GM12873 (cell line): Measurements from ENCODE around the gene KCTD16.

ENCODE experiments used
- TF ChIP-seq, protein P1 (sequence below): IDR thresholded peaks from 2 replicates; pipeline ENCODE4 v1.5.1; 2012; ENCODE audit warnings: low read depth, mild to moderate bottlenecking, moderate library complexity, low read length, control low read depth; ENCODE audit not compliant: insufficient read depth; ENCODE audit errors: missing control alignments

KCTD16 gene

DNA sequence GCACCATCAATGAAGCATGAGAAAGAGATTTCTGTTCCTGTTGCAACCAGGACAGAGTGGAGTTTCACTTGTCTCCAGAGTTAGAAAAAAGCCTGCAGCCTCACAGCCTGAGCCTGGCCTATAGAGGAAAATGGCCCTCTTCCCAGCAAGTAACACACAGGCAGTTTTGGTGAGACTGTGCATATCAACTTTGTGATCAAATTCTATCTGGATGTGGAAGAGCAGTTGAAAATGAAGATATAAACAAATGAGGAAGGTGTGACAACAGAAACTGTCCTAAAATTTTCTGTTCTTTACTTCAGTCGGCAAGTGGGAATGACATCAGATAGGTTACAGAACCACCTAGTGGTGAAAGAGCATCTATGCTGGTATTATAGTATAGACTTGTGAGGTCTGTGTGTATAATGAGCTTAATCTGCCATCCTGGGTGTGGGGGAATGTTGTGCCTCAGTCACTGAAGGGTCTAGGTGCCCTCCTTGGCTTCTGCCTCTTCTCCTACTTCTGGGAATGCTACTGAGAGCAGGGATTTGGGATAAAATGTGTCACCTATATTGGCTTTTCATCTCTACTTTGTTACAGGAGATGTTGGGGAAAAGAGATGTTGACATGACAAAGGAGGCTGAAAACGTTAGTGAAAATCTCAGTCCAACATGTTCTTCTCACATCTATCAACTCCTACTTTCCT lies 28.4 kb upstream of the KCTD16 start:
- TF ChIP-seq, protein P1, sequence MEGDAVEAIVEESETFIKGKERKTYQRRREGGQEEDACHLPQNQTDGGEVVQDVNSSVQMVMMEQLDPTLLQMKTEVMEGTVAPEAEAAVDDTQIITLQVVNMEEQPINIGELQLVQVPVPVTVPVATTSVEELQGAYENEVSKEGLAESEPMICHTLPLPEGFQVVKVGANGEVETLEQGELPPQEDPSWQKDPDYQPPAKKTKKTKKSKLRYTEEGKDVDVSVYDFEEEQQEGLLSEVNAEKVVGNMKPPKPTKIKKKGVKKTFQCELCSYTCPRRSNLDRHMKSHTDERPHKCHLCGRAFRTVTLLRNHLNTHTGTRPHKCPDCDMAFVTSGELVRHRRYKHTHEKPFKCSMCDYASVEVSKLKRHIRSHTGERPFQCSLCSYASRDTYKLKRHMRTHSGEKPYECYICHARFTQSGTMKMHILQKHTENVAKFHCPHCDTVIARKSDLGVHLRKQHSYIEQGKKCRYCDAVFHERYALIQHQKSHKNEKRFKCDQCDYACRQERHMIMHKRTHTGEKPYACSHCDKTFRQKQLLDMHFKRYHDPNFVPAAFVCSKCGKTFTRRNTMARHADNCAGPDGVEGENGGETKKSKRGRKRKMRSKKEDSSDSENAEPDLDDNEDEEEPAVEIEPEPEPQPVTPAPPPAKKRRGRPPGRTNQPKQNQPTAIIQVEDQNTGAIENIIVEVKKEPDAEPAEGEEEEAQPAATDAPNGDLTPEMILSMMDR: peak; percentile 75

GRCh38 chr5:144142824-144143162 lies 27.9 kb upstream of the KCTD16 start:
- TF ChIP-seq, protein P1: no peak

DNA sequence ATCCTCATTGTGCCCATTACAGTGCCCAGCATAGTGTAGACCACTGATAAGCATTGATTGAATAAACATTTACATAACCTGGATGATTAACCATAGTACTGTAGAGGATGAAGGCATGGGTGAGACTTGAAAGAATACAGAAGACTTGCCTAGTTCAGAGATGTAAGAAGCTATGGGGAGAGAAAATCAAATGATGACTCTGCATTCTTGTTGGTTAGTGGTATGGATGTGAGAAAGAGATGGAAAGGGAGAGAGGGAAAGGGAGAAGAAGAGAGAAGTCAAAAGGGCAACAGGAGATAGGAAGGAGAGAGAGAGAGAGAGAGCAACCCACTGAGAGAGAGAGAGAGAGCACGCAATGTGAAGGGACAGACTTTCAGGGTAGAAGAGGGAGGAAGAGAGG lies 27.0 kb upstream of the KCTD16 start:
- TF ChIP-seq, protein P1: no peak

GRCh38 chr5:144144956-144145751 lies 25.5 kb upstream of the KCTD16 start:
- TF ChIP-seq, protein P1: no peak

- TF ChIP-seq, protein P1: no peak
Observed at GRCh38 chr5:144151026-144151425, 19.6 kb upstream of the KCTD16 start.

- TF ChIP-seq, protein P1: no peak
Observed at GRCh38 chr5:144156767-144157171, 13.9 kb upstream of the KCTD16 start.

- TF ChIP-seq, protein P1: no peak
Observed at GRCh38 chr5:144162686-144163085, 8.0 kb upstream of the KCTD16 start.
